GM19452 (cell line): Measurements from ENCODE around the gene SEC61A2.
A peak's percentile ranks its signal among the peaks of the same experiment; 100 is the strongest.
"Not testable (repeated sequence)": the region's sequence is repeated elsewhere in the genome, so short reads cannot be mapped to it uniquely, and the experiment has no call there.

ENCODE experiments used
- ATAC-seq: cut with Tn5 transposase; IDR thresholded peaks from one replicate; pipeline ENCODE4 v1.9.1; 2021; ENCODE audit not compliant: unreplicated experiment

Gene SEC61A2

GRCh38 chr10:12158111-12158510, 28.6 kb downstream of the SEC61A2 start:
- ATAC-seq, result no peak

GRCh38 chr10:12160664-12161063, 31.2 kb downstream of the SEC61A2 start:
- no peak for ATAC-seq

- no peak for ATAC-seq
Observed at GRCh38 chr10:12162927-12163326, 33.5 kb downstream of the SEC61A2 start.

- ATAC-seq, result no peak
Observed at GRCh38 chr10:12164085-12164484, 34.6 kb downstream of the SEC61A2 start.

GRCh38 chr10:12165036-12165435, 35.6 kb downstream of the SEC61A2 start:
- ATAC-seq, result no peak

- ATAC-seq, result no peak
Observed at GRCh38 chr10:12165999-12166775, 36.7 kb downstream of the SEC61A2 start.

GRCh38 chr10:12171512-12171911, 42.0 kb downstream of the SEC61A2 start:
- ATAC-seq, result not testable (repeated sequence)

- ATAC-seq, result no peak
Observed at GRCh38 chr10:12177642-12178041, 48.2 kb downstream of the SEC61A2 start.

- no peak for ATAC-seq
Observed at GRCh38 chr10:12179606-12180170, 50.2 kb downstream of the SEC61A2 start.

GRCh38 chr10:12180221-12180974, 50.9 kb downstream of the SEC61A2 start:
- no peak for ATAC-seq

GRCh38 chr10:12181065-12181775, 51.7 kb downstream of the SEC61A2 start:
- peak; percentile 67 for ATAC-seq

- no peak for ATAC-seq
Observed at GRCh38 chr10:12184165-12184564, 54.7 kb downstream of the SEC61A2 start.

- no peak for ATAC-seq
Observed at GRCh38 chr10:12186323-12186722, 56.8 kb downstream of the SEC61A2 start.

GRCh38 chr10:12187321-12187905, 57.9 kb downstream of the SEC61A2 start:
- ATAC-seq, result no peak

GRCh38 chr10:12188656-12189055, 59.2 kb downstream of the SEC61A2 start:
- no peak for ATAC-seq

GRCh38 chr10:12189426-12189825, 59.9 kb downstream of the SEC61A2 start:
- ATAC-seq, result no peak

- no peak for ATAC-seq
Observed at GRCh38 chr10:12191715-12192114, 62.2 kb downstream of the SEC61A2 start.

GRCh38 chr10:12193193-12193592, 63.7 kb downstream of the SEC61A2 start:
- no peak for ATAC-seq

- no peak for ATAC-seq
Observed at GRCh38 chr10:12194752-12195271, 65.3 kb downstream of the SEC61A2 start.

GRCh38 chr10:12195281-12195602, 65.8 kb downstream of the SEC61A2 start:
- ATAC-seq, result peak; percentile 7
